ENCODE measurements around the gene SLC2A4. TPM values are rescaled to one million over a fixed set of nuclear protein-coding genes. Genes with fewer than 3 reads are reported as not detected.

The SLC2A4 gene
- 141 TPM for total RNA-seq
- long read RNA-seq, transcript SLC2A4-201 (11 exons, 3,426 nt) = major isoform, 107 of 151 reads
- long read RNA-seq, transcript SLC2A4-204 (10 exons, 1,768 nt) = minor isoform, 6 of 151 reads
- long read RNA-seq, partial matches to known transcripts = 17 of 151 reads
- long read RNA-seq, other reads (novel, unspliced or antisense) = 21 of 151 reads

DNA sequence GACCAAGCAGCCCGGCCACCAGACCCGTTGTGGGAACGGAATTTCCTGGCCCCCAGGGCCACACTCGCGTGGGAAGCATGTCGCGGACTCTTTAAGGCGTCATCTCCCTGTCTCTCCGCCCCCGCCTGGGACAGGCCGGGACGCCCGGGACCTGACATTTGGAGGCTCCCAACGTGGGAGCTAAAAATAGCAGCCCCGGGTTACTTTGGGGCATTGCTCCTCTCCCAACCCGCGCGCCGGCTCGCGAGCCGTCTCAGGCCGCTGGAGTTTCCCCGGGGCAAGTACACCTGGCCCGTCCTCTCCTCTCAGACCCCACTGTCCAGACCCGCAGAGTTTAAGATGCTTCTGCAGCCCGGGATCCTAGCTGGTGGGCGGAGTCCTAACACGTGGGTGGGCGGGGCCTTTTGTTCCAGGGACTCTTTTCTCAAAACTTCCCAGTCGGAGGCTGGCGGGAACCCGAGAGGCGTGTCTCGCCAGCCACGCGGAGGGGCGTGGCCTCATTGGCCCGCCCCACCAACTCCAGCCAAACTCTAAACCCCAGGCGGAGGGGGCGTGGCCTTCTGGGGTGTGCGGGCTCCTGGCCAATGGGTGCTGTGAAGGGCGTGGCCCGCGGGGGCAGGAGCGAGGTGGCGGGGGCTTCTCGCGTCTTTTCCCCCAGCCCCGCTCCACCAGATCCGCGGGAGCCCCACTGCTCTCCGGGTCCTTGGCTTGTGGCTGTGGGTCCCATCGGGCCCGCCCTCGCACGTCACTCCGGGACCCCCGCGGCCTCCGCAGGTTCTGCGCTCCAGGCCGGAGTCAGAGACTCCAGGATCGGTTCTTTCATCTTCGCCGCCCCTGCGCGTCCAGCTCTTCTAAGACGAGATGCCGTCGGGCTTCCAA lies at the start of gene SLC2A4:
TSS of gene SLC2A4 (plus strand) at position 645 of the 879 bp plus-strand sequence. CDS start at position 862, 217 bp downstream.
- ATAC-seq (ENCODE audit: poor library complexity) (peak; percentile 85), DNase-seq (peak; percentile 97)
- intact Hi-C loops (cut with DNase I) = loop anchor here (1.0 to 2.0 kb wide), 2 partner anchors 15 to 67 kb away; no protein-coding TSS in a partner anchor

GRCh38 chr17:7232114-7232513 lies 49.4 kb upstream of the SLC2A4 start:
- no peak for ATAC-seq (ENCODE audit: poor library complexity)
- no peak for DNase-seq
- intact Hi-C loops (cut with DNase I) = no loop called here

DNA sequence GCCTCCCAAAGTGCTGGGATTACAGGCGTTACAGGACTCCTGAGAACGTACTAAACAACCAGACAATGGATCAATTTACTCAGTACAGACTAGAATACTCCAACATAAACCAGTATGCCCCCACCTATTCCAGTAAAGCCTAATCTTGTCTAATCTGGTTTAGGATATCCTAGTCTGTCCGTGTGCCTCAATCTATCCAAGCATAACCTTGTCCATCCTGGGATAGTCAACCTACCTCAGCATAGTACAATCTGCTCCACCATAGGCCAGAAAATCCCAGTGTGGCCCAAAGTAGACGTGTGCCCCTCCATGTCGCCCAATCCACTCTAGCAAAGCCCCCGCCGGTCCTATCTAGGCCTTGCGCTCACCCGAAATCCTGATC lies 47.8 kb upstream of the SLC2A4 start:
- intact Hi-C loops (cut with DNase I) = no loop called here
- ATAC-seq (ENCODE audit: poor library complexity) (peak; percentile 0), DNase-seq (no peak)

GRCh38 chr17:7234083-7234951 lies 47.2 kb upstream of the SLC2A4 start, which contains the start of gene DVL2:
Gene DVL2, minus strand, starts transcription at chr17:7234517. Its CDS starts 255 bp downstream, at chr17:7234262.
- intact Hi-C loops (cut with DNase I) = no loop called here
- peak; percentile 78 for ATAC-seq (ENCODE audit: poor library complexity)
- DNase-seq = peak; percentile 96

DNA sequence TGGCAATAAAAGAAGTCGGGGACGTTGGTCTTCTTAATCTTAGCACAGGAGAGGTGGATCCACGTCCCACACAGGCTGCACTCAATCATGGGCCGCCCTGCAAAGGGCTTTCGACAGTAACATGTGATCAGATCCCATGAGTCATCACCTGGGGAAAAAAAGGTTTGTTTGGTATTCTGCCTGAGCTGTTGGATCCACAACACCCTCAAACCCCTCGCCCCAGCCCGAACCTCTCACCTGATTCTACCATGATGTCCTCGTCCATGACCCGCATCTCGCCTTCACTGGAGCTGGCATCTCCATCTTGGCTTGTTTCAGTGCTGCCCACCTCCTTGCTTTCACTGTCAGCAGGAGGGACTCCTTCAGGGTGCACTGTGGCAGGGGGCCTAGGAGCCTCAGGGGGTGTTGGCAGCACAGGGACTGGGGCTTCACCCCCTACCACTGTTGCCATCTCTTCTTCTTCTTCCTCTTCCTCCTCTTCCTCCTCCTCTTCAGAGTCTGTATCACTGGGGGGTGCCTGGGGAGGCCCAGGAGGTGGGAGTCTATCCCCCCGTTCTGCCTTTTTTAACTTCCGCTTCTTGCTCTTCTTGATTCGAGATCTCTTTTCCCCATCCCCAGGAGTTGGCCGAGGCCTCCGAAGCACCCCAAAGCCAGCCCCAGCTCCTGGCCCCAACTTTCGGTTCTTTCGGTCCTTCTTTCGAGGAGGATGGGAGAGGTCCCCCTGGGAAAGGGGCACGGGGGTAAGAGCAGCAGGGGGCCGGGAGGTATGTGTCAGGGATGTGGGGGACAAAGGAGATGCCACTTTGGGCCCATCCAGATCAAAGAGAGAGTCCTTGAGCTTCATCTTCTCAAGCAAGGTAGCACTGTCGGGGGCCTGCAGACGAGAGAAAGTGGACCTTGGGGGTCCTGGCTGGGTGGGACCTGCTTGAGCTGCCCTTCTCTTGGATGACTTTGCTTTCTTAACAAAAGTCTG lies 45.5 kb upstream of the SLC2A4 start:
- DNase-seq (no peak), ATAC-seq (ENCODE audit: poor library complexity) (no peak)
- intact Hi-C loops (cut with DNase I) = no loop called here

DNA sequence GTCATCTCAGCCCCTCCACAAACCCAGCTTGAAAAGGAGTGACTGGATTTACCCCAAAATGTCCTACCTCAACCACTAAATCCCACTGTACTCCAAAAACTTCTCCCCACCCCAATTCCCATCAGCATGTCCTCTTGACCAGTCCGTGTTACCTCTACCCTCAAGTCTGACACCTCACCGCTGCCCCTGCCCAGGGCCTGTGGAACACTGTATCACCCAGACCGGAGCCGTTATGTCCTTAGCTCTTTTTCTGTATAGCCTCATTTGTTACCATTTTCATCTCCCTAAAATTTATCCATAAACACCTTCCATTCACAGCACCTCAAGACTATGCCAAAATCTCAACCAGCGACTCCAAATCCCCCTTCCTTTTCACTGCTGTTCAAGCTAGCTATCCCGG lies 44.7 kb upstream of the SLC2A4 start:
- DNase-seq = no peak
- no peak for ATAC-seq (ENCODE audit: poor library complexity)
- intact Hi-C loops (cut with DNase I) = no loop called here

GRCh38 chr17:7237266-7237760 lies 44.2 kb upstream of the SLC2A4 start:
- DNase-seq (no peak), ATAC-seq (ENCODE audit: poor library complexity) (no peak)
- intact Hi-C loops (cut with DNase I) = no loop called here

DNA sequence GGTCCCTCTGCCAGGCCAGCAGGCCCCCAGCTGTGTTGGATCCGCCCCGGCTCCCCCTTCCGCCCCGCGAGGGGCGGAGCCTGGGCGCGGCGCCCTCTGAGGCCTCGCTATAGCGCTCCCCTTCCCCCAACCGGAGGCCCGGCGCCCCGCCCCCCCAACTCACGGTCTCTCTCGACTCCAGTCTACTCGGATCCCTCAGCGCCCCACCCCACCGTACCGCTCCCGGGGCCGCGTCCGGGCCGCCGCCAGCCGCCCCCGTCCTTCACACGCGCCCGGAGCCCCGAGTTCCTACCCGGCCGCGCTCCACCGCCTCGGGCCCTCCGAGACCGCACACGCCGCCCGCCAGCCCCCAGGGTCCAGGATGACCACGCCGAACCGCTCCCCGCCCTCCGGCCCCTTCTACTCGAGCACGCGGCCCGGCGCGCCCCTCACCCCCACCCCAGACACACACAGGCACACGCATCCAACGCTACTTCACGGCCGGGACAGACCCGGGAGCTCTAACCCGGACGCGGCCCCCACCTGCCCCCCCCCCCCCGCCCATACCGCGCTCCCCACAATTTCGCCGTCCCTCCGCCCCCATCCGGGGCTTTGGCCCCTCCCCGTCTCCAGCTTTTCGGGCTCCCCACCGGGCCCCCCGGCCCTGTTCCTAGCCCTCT lies 43.6 kb upstream of the SLC2A4 start:
- peak; percentile 91 for DNase-seq
- peak; percentile 13 for ATAC-seq (ENCODE audit: poor library complexity)
- intact Hi-C loops (cut with DNase I) = no loop called here

GRCh38 chr17:7238420-7239090 lies 43.0 kb upstream of the SLC2A4 start:
- DNase-seq = no peak
- no peak for ATAC-seq (ENCODE audit: poor library complexity)
- intact Hi-C loops (cut with DNase I) = no loop called here

GRCh38 chr17:7239091-7240027 lies 42.2 kb upstream of the SLC2A4 start, which contains the start of gene PHF23:
Gene PHF23, minus strand, starts transcription at chr17:7239457. Its CDS starts 178 bp downstream, at chr17:7239279.
- DNase-seq = peak; percentile 99
- intact Hi-C loops (cut with DNase I) = no loop called here
- ATAC-seq (ENCODE audit: poor library complexity) = peak; percentile 76

- DNase-seq (no peak), ATAC-seq (ENCODE audit: poor library complexity) (no peak)
- intact Hi-C loops (cut with DNase I) = no loop called here
These were observed 41.1 kb upstream of the SLC2A4 start for GRCh38 chr17:7240375-7240774.

DNA sequence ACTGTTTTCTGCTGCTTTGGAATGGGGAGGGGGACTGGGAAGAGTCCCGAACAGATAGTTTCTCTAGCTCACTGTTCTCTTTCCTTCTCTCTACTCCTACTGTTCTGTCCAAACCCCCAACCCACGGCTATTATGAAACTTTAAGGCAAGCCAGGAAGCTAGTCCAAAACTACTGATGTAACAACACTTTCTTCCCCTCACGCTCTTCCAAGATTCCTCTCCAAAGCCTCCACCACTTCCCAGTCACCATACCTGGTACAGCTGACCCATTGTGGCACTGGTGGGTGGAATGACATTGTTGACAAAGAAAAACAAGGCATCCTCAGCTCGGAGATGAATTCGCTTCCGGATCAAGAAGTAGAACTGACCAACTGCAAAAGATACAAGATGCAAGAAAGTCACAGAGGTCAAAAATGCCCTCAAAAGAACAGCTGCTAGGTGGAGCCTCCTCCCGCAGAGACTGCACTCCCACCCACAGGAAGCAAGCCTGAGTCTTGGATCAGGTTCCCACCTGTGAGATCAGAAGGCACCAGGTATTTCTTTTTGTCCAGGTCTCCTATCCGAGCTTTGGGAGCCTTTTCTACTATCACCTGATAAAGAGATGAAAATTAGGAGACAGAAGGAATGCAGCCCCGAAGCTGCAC lies 40.3 kb upstream of the SLC2A4 start:
- ATAC-seq (ENCODE audit: poor library complexity) (no peak), DNase-seq (no peak)
- intact Hi-C loops (cut with DNase I) = no loop called here

GRCh38 chr17:7241783-7242716 lies 39.5 kb upstream of the SLC2A4 start, which contains the start of gene GABARAP:
Gene GABARAP, minus strand, starts transcription at chr17:7242449. Its CDS starts 119 bp downstream, at chr17:7242330.
- intact Hi-C loops (cut with DNase I) = no loop called here
- DNase-seq (peak; percentile 96), ATAC-seq (ENCODE audit: poor library complexity) (peak; percentile 58)
